HG03442 (cell line): ENCODE data around the gene CDC42SE2.
"Not testable (repeated sequence)": the region's sequence is repeated elsewhere in the genome, so short reads cannot be mapped to it uniquely, and the experiment has no call there.

Source experiments
- ATAC-seq: cut with Tn5 transposase; IDR thresholded peaks from one replicate; pipeline ENCODE4 v1.9.1; 2021; ENCODE audit warnings: mild to moderate bottlenecking, moderate library complexity; ENCODE audit not compliant: unreplicated experiment

Gene CDC42SE2

GRCh38 chr5:131250751-131251475 lies 12.9 kb upstream of the CDC42SE2 start:
- no peak for ATAC-seq

- ATAC-seq, result peak; percentile 86
Measured at GRCh38 chr5:131252824-131253171, 11.1 kb upstream of the CDC42SE2 start.

- ATAC-seq, result not testable (repeated sequence)
Measured at GRCh38 chr5:131254025-131254424, 9.8 kb upstream of the CDC42SE2 start.

- no peak for ATAC-seq
Measured at GRCh38 chr5:131254741-131255140, 9.1 kb upstream of the CDC42SE2 start.

- ATAC-seq, result no peak
Measured at GRCh38 chr5:131256507-131256823, 7.4 kb upstream of the CDC42SE2 start.

DNA sequence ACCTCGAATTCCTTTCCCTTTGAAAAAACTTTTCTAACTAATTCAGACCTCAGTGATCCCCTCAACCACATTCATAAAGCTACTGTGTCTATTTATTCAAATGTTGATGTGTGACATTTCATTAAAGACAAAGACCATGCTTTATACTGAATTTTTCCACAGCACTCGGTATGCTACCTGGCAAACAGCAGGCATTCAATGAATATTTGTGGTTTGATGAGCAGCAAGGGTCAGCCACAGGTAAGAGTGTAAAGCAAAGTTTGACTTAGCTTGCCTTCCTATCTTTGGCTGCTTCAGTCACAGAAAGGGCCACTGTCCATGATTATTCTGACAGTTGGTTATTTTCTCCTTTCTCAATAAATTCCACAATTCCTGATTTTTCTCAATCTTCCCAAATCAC lies 5.1 kb upstream of the CDC42SE2 start:
- no peak for ATAC-seq

- no peak for ATAC-seq
Measured at GRCh38 chr5:131259326-131259725, 4.5 kb upstream of the CDC42SE2 start.

DNA sequence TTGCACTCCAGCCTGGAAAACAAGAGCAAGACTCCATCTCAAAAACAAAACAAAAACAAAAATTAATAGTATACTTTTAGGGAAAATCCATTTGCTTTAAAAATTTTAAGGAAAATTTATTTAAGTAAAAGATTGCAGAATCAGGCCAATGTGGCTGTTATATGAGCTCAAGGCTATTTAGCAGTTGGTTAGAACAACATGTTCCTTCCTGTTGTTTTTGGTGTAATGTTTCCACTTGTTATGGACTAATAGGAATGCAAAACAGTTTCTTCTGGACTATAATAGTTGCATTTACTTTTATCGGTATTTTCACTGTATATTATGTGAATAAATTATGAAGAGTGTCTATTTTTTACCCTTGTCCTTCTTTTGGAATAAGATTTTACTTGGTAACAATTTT lies 3.0 kb upstream of the CDC42SE2 start:
- no peak for ATAC-seq

GRCh38 chr5:131261483-131261882 lies 2.4 kb upstream of the CDC42SE2 start:
- no peak for ATAC-seq

- no peak for ATAC-seq
Measured at GRCh38 chr5:131262953-131263541, 806 bp upstream of the CDC42SE2 start.

DNA sequence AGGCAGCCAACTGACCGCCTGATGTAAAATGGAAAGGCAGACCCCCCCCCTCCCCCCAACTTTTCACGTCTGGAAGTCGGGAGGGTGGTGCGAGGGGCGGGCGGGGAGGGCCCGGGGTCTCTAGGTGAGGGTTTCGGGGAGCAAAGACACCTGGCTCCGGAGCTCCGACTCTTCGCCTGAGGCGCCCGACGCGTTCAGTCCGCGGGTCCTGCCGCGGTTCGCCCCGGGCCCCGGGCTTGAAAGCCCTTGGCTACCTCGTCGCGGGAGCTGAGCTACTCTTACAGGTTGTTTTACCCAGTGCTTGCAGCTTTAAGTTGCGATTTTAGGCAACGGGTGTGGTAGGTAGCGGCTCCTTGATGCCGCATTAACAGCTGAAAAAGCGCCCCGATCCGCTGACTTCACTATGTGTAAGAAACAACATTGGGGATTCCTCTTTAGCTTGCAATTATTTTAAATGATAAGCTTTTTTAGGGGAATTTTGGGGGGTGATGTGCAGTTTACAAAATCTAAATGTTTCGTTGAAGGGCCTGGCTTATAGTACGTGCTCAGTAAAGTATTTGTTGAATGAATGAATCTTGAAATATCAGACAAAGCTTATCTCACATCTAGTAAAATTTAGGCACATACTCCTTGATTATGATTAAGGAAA lies 722 bp downstream of the CDC42SE2 start:
- ATAC-seq, result peak; percentile 3

DNA sequence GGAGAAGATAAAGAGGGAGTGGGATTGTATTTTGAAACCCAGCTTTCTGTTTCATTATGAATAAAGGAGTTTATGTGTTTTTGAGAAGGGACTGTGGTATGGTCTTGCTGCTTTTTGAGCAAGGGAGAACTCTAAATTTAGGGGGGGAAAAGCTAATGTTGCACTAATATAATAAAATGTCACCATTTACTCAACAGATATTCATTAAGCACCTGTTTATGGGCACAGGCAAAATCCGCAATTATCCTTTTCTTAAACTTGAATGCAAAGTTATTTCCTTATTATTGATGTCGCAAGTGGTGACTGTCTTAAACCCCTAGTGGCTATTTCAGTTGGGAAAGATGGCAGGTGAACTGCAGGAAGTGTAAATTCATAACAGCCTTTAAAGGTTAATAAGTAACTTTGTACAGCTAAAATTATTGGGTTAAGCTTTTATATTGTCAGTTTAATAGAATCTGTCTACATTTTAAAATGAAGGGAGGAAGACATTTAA lies 1.5 kb downstream of the CDC42SE2 start:
- ATAC-seq, result peak; percentile 18

GRCh38 chr5:131266370-131267060 lies 2.7 kb downstream of the CDC42SE2 start:
- ATAC-seq, result no peak

DNA sequence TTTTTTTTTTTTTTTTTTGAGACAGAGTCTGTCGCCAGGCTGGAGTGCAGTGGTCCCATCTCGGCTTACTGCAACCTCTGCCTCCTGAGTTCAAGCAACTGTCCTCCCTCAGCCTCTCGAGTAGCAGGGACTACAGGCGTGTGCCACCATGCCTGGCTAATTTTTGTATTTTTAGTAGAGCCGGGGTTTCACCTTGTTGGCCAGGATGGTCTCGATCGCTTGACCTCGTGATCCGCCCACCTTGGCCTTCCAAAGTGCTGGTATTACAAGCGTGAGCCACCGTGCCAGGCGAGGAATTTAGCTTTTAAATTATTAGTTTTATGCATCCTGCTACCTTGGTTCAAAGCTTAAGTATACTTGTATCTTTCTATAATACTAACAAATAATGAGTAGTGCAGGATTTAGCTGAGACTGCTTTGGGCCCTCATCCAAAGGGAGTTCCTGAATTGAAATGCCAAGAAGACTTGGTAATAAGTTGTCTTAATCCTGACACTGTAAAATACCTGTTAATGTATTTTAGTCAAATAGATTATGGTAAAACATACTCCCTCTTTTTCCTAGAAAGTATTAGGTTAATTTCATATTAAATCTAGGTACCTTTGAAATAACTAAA lies 5.0 kb downstream of the CDC42SE2 start:
- no peak for ATAC-seq

- no peak for ATAC-seq
Measured at GRCh38 chr5:131270809-131271208, 7.0 kb downstream of the CDC42SE2 start.

DNA sequence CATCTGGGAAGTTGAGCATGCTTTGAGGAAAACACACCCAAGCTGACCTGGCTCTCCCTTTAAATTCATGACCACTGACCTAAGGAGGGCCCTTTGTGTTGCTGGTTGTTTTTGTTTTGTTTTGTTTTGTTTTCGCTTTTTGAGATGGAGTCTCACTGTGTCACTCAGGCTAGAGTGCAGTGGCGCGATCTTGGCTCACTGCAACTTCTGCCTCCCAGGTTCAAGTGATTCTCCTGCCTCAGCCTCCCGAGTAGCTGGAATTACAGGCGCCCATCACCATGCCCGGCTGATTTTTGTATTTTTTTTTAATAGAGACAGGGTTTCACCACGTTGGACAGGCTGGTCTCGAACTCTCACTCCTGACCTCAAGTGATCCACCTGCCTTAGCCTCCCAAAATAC lies 8.0 kb downstream of the CDC42SE2 start:
- not testable (repeated sequence) for ATAC-seq

DNA sequence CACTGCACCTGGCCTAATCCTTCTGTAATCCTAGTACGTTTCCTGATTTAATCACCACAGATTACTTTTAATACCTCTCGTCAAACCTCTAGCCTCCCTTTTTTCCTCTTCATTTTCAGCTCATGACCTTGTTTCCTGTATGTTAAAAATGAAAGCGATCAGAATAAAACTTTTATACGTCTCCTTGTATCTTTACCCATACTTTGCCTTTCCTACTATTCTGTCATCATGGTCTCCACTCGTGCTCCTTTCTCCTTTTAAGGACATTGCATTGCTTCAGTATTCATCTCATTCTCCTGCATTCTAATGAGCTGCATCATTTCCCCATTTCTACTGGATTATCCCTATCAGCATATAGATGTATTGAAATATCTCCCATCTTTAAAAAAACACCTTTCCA lies 8.5 kb downstream of the CDC42SE2 start:
- ATAC-seq, result no peak

- no peak for ATAC-seq
Measured at GRCh38 chr5:131272724-131273123, 8.9 kb downstream of the CDC42SE2 start.

GRCh38 chr5:131274326-131275063 lies 10.6 kb downstream of the CDC42SE2 start:
- no peak for ATAC-seq

DNA sequence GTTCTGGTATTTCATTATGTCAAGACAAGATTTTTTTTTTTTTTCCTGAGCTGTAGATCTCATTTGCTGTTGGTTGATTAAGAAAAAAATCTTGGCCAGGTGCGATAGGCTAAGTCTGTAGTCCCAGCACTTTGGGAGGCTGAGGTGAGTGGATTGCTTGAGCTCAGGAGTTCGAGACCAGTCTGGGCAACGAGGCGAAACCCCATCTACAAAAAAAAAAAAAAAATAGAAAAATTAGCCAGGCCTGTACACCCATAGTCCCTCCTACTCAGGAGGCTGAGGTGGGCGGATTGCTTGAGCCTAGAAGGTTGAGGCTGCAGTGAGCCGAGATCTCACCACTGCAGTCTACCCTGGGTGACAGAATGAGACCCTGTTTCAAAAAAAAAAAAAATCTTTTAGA lies 12.2 kb downstream of the CDC42SE2 start:
- no peak for ATAC-seq

DNA sequence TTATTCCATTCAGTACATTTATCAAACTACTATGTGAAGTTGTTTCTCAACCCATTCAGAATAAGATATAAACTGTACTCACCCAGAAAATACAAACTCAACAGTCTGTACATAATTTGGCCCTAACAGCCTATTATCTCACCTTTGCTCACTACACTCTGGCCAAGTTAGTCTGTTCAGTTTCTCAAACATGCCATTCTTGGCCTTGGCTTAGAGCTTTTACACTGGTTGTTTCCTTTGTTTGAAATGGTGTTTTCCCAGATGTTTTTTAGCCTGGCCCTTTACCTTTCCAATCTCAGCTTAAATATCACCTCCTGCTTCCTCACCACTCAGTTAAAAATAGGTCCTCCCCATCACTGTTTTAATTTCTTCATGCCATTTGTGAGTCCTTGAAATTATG lies 13.6 kb downstream of the CDC42SE2 start:
- ATAC-seq, result no peak
